Stimulated activated CD4-positive, alpha-beta T cell treated with anti-CD3 and anti-CD28 coated beads, Interleukin-1b, Interleukin-23, amount 100 ng/mL, for 24 hours (primary cell): ENCODE data around the gene MS4A14.
"Not testable (repeated sequence)": the region's sequence is repeated elsewhere in the genome, so short reads cannot be mapped to it uniquely, and the experiment has no call there.

ENCODE experiments used
- DNase-seq, 4 experiments: peaks; one replicate each; pipeline ENCODE4 v3.0.0-alpha.2; 2020; ENCODE audit warnings: low read depth in 4 of 4, low spot score in 1 of 4

The MS4A14 gene

GRCh38 chr11:60389279-60389910 is 6.9 kb upstream of the MS4A14 start:
- DNase-seq, result no peak

GRCh38 chr11:60390419-60390818 is 5.8 kb upstream of the MS4A14 start:
- no peak for DNase-seq

- DNase-seq, result no peak
These were observed 3.9 kb upstream of the MS4A14 start for GRCh38 chr11:60392361-60392760.

GRCh38 chr11:60393016-60393415 is 3.2 kb upstream of the MS4A14 start:
- no peak for DNase-seq

- DNase-seq, result no peak
These were observed 1.4 kb upstream of the MS4A14 start for GRCh38 chr11:60394666-60395380.

GRCh38 chr11:60396799-60397198 is 540 bp downstream of the MS4A14 start:
- DNase-seq, result no peak

- DNase-seq, result no peak
These were observed 23.8 kb downstream of the MS4A14 start for GRCh38 chr11:60420015-60420414.

- DNase-seq, result no peak
These were observed 26.4 kb downstream of the MS4A14 start for GRCh38 chr11:60422609-60423008.

- DNase-seq, result no peak
These were observed 32.3 kb downstream of the MS4A14 start for GRCh38 chr11:60428517-60428916.

- DNase-seq, result no peak
These were observed 33.0 kb downstream of the MS4A14 start, which contains the start of gene MS4A5 for GRCh38 chr11:60429272-60429671. Gene MS4A5, plus strand, starts transcription at chr11:60429572. Its CDS starts 103 bp downstream, at chr11:60429675.

GRCh38 chr11:60431251-60431650 is 35.0 kb downstream of the MS4A14 start:
- DNase-seq, result no peak

- DNase-seq, result no peak
These were observed 37.1 kb downstream of the MS4A14 start for GRCh38 chr11:60433401-60433800.

GRCh38 chr11:60447070-60447469 is 50.8 kb downstream of the MS4A14 start:
- no peak for DNase-seq

GRCh38 chr11:60447846-60448245 is 51.6 kb downstream of the MS4A14 start:
- DNase-seq, result no peak

- DNase-seq, result not testable (repeated sequence)
These were observed 54.9 kb downstream of the MS4A14 start for GRCh38 chr11:60451185-60451584.

- no peak for DNase-seq
These were observed 58.0 kb downstream of the MS4A14 start for GRCh38 chr11:60454212-60454611.

GRCh38 chr11:60455531-60456042 is 59.3 kb downstream of the MS4A14 start, which contains the start of gene MS4A1:
Gene MS4A1, plus strand, starts transcription at chr11:60455847. Its CDS starts 6,528 bp downstream, at chr11:60462375.
- DNase-seq, result no peak

GRCh38 chr11:60457576-60457975 is 61.3 kb downstream of the MS4A14 start:
- no peak for DNase-seq

- DNase-seq, result no peak
These were observed 63.1 kb downstream of the MS4A14 start for GRCh38 chr11:60459345-60459744.
